SH-SY5Y (cell line): ENCODE results near the gene SLC34A3.

Source experiments
- GATA2 ChIP-seq: IDR thresholded peaks from 2 replicates; pipeline ENCODE4 v1.6.1; 2011; ENCODE audit warnings: mild to moderate bottlenecking, low read depth, low read length
- GATA3 ChIP-seq: IDR thresholded peaks from 2 replicates; pipeline ENCODE4 v1.6.1; 2011; ENCODE audit warnings: low read depth, mild to moderate bottlenecking, low read length, moderate library complexity

SLC34A3 gene

GRCh38 chr9:137217276-137218211, 13.2 kb upstream of the SLC34A3 start:
- no peak for TF ChIP-seq GATA3
- no peak for TF ChIP-seq GATA2

DNA sequence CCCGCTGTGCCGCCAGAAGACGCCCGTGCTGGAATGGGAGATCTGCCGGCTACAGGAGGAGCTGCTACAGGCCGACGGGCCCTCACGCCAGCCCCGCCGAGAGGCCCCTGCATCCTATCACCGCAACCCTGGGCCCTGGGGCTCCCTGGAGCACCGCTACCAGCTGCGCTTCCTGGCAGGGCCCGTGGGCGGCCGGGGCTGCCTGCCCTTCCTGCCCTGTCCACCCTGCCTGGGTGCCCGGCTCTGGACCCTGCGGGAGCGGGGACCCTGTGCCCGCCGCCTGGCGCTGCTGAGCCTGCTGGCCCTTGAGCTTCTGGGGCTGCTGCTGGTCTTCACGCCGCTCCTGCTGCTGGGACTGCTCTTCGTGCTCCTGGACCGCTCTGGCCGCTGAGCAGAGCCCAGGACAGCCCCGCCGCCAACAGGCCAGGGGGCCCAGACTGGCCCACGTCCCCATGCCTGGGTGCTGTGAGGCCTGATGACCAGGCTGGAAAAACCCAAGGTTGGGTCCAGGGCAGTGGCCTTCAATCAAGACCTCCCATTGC, 12.4 kb upstream of the SLC34A3 start:
- TF ChIP-seq GATA3 (no peak), GATA2 (no peak)

- TF ChIP-seq GATA3 = no peak
- TF ChIP-seq GATA2 = no peak
These were observed 11.9 kb upstream of the SLC34A3 start for GRCh38 chr9:137218754-137219271.

GRCh38 chr9:137219757-137220316, 10.9 kb upstream of the SLC34A3 start:
- no peak for TF ChIP-seq GATA3
- TF ChIP-seq GATA2 = no peak

DNA sequence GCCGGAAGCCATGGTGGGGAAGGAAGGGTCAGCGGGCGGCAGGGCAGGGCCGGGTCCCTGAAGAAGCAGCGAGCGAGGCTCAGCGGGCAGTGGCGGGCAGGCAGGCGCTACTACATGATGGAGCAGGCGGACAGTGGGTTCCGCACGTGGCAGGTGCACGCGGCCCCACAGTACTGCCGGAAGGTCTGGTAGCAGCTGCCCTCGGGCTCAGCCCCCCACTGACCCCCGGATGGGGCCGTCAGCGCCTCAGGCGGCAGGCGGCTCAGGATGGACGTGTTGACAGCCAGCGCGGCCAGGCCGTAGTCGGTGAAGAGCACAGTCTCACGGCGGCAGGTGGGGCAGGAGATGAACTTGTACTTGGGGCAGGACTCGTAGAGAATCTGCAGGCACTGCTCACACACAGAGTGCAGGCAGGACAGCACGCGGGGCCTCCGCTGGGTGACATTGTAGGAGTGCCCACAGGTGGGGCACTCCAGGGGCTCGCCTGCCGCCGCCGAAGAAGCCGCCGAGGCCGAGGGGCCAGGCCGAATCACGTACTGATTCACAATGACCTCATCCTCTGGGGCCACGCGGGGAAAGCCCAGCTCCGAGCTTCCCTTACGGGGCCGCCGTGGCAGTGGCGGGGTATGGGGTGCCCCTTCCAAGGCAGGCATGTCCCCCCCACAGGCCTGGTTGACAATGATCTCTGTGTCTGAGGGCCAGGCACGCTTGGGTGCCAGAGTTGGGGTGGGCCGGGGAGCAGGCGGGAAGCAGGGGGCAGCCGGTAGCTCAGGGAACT, 10.2 kb upstream of the SLC34A3 start:
- no peak for TF ChIP-seq GATA3
- no peak for TF ChIP-seq GATA2

DNA sequence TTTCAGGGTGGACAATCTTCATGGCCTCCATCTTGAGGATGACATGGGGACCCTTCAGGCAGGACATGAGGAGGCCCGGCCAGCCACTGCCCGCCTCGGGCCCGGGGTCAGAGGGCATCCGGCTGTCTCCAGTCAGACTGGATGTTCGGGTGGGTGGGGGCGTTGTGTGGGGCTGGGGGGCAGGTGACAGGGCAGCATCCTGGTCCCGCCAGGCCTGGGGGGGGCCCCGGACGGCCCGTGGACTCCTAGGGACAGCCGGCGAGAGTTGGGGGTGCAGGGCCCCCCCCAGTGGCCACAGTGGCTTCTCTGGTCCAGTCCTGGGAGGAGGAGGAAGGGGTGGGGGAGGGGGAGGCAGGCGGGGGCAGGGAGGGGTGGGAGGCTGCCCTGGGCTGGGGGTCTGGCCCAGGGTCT, 9.6 kb upstream of the SLC34A3 start:
- no peak for TF ChIP-seq GATA2

- TF ChIP-seq GATA2 (no peak), GATA3 (no peak)
These were observed 9.1 kb upstream of the SLC34A3 start for GRCh38 chr9:137221506-137222111.

DNA sequence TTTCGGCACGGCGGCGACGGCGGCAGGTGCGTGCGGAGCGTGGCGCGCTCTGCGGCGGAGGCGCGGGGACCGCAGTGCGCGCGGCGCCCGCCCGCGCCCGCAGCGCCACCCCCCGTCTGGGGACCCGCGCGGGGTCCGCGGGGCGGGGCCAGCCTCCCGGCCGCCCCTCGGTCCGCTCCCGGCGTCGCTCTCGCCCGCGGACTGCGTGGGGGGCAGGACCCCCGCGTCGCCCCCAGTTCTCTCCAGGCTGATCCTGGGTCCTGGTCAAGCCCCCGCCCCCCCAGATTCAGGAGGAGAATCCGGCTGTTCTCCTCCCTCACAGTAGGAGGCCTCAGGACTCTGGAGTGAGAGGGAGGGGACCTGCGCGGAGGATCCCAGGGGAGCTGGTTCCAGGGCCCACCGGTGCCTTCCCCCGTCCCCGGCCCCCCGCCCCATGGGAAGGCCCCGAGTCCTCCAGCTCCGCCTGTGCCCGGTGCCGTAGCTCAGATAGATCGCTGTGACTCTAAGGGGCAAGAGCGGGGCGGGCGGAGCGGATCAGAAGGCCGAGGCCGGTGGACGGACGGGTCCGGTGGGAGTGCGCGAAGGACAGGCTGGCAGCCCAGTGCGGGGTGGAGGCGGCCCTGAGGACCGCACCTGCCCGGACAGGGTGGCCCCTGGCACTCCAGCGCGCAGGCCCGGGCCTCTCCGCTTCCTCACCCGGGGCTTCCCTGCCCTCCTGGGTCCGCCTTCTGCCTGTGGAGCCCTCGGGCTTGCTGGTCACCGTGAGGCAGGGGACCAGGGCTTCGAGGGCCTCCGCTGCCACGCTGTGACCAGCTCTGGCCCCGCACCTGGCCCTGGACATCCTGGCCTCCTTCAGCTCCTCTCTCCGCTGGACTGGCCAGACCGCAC, 8.3 kb upstream of the SLC34A3 start, which contains the start of gene RNF208:
TSS of gene RNF208 (minus strand) at position 51 of the 888 bp plus-strand sequence. CDS start 1,028 bp downstream, outside the sequence.
- no peak for TF ChIP-seq GATA3
- no peak for TF ChIP-seq GATA2

DNA sequence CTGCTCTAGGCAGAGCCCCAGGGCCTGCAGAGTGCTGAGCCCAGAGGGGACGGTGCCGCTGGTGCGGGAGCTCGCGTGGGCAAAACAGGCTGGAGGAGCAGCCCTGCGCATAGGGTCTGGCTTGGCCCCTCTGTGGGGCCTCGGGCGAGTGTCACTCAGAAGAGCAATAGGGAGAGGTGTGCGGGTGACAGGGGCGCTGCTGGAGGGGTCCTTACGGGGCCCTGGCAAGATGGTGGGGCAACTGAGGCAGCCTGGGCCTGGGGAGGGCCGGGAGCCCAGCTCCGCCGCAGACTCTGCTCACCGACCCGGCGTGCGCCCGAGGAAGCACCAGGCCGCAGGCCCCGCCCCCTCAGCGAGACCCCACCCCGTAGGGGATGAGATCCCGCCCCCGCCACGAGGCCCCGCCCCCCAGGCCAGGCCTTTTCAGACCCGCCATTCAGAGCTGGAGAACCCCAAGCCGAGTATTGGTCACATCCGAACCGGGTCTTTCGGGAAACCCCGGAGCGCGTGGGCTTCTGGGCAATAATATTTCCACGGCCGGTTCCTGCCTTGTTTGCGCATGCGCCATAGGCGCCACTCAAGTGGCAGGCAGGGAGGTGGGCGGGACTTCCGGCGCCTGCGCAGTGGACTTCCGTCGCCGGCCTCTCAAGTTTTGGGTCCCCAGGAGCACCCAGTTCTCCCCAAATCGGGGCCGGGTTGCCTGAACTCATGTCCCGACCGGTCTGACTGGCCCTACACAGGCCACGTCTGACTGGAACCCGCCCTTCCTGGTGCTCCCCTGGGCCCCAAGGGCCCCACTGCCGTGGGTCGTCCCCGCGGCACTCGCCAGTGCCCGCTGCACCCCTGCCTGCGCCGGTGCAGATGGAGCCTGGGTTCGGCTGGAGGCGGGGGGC, 7.4 kb upstream of the SLC34A3 start:
- TF ChIP-seq GATA2 = no peak
- no peak for TF ChIP-seq GATA3

GRCh38 chr9:137224830-137225694, 5.6 kb upstream of the SLC34A3 start, which contains the start of gene CYSRT1:
Gene CYSRT1, plus strand, starts transcription at chr9:137225174. Its CDS starts 448 bp downstream, at chr9:137225622.
- TF ChIP-seq GATA3 (no peak), GATA2 (no peak)

GRCh38 chr9:137225699-137226331, 4.9 kb upstream of the SLC34A3 start:
- TF ChIP-seq GATA3 (no peak), GATA2 (no peak)
